COR-L47 (cell line): ENCODE measurements around the gene GNG7.
"Not testable (repeated sequence)": the region's sequence is repeated elsewhere in the genome, so short reads cannot be mapped to it uniquely, and the experiment has no call there.

Source experiments
- DNase-seq: peaks from one replicate; lab custom pipeline; 2025; lab: John Stamatoyannopoulos, UW

Gene GNG7

DNA sequence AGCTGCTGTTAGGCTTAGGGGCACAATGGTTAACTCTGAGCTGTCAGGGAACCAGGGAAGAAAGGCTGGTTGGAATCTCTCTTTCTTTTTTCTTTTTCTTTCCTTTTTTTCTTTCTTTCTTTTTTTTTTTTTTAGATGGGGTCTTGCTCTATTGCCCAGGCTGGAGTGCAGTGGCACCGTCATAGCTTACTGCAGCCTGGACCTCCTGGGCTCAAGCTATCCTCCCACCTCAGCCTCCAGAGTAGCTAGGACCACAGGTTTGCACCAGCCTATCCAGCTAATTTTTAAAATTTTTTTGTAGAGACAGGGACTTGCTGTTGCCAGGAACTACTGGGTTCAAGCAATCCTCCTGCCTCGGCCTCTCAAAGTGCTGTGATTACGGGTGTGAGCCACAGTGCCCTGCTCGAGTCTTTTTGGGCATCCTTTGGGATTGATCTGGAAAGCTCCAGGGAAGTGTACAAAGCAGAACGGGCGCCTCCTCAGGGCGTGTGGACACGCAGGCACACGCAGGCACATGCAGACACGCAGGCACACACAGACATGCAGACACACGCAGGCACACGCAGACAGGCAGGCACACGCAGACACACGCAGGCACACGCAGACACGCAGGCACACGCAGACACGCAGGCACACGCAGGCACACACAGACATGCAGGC lies 127.4 kb downstream of the GNG7 start:
- no peak for DNase-seq

DNA sequence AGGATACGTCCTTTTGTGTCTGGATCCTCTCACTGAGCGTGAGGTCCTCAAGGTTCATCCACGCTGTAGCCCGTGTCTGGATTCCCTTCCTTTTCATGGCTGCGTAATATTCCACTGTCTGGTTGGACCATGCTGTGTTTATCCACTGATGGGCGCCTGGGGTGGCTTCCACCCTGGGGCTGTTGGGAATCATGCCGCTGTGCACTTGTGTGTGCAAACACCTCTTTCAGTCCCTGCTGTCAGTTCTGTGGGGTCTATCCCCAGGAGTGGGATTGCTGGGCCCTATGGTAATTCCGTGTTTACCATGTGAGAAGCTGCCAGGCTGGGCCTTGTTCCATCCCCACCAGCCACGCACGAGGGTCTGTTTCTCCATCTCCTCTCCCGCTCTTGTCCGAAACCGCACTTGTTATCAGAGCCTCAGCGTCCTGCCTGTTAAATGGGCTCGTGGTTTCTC lies 128.0 kb downstream of the GNG7 start:
- no peak for DNase-seq

DNA sequence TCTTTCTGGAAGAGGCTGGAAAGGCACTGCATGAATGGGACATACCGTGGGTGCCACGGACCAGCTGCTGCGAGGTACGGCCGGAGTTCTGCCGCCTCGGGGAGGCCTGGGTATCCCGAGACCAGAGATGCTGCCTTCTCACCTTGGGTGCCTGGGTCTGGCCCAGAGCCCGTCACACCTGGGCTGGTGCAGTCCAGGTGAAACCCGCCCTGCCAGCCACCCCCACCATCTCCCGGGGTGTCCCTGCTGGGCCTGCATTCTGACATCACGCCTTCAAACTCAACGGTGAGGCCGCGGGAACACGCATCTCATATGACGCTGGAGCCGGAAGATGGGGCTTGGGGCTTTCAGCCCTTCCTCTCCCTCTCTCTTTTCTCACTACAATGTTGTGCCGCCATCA lies 128.6 kb downstream of the GNG7 start:
- no peak for DNase-seq

DNA sequence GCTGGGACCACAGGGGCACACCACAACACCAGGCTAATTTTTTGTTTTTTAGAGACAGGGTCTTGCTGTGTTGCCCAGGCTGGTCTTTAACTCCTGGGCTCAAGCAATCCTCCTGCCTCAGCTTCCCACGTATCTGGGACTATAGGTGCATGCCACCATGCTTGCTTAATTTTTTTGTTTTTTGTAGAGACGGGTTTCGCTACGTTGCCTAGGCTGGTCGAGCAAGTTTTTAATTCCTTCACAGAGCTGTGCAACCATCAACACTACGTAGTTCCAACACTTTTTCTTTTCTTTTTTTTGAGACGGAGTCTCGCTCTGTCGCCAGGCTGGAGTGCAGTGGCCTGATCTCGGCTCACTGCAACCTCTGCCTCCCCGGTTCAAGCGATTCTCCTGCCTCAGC lies 130.3 kb downstream of the GNG7 start:
- not testable (repeated sequence) for DNase-seq

DNA sequence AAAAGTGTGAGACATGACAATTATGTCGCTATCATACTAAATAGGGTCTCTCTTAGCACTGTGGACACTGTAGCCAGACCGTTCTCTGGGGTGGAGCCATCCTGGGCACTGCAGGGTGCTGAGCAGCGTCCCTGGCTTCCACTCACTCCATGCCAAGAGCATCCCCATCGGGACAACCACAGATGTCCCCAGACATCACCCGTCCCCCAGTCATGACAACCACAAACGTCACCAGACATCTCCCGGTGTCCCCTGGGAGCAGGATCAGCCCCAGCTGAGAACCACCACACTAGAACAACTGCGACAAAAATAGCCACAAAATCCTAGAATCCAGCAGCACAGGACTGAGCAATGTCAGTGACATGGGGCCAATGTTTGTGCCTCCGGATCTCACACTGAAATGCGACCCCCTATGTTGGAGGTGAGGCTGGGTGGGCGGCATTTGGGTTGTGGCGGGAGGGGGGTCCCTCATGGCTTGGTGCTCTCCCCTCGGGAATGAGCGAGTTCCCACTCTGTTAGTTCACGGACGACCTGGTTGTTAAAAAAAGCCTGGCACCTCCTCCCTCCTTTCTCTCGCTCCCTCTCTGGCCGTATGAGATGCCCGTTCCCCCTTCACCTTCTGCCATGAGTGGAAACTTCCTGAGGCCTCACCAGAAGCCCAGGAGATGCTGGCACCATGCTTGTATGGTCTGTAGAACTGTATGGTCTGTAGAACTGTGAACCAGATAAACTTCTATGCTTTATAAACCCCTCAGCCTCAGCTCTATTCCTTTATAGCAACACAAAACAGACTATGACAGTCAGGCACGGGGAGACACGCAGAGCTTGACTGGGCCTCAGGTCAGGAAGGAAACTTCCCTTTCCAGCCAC lies 132.7 kb downstream of the GNG7 start:
- no peak for DNase-seq

DNA sequence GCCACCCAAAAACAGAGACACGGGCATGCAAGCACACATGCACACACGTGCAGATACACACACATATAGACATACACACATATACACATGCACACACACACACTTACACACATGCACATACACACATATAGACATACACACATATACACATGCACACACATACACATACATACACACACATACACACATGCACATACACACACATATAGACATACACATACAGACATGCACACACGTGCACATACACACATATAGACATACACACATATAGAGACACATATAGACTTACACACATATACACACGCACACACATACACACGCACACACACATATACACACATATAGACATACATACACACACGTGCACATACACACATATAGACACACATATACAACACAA lies 134.5 kb downstream of the GNG7 start:
- no peak for DNase-seq

DNA sequence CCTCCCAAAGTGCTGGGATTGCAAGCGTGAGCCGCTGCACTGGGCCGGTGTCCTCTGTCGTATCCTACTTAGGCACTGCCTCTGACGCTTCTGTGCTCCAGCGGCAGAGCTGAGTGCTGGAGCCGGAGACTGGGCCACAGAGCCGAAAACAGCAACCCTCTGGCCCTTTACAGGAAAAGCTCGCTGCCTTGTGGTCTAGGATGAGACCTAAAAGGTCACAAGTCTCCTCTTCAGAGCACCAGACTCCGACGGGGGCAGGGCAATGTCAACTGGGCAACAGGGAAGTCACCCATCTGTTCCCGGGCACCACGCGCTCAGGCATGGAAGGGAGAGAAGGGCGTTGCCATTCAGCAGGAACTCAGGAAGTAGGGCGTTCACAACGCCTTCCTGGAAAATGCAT lies 134.9 kb downstream of the GNG7 start:
- DNase-seq: no peak

DNA sequence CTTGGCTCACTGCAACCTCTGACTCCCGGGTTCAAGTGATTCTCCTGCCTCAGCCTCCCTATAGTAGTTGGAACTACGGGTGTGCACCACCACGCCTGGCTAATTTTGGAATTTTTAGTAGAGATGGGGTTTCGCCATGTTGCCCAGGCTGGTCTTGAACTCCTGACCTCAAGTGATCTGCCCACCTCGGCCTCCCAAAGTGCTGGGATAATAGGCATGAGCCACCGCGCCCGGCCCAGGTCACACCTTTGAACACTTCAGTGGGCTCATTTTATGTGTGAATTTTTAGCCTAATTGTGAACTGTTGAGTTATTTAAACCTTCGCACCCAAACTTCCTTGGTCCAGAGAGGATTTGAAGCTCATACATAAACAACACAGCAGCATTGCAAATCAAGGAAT lies 138.9 kb downstream of the GNG7 start:
- not testable (repeated sequence) for DNase-seq

DNA sequence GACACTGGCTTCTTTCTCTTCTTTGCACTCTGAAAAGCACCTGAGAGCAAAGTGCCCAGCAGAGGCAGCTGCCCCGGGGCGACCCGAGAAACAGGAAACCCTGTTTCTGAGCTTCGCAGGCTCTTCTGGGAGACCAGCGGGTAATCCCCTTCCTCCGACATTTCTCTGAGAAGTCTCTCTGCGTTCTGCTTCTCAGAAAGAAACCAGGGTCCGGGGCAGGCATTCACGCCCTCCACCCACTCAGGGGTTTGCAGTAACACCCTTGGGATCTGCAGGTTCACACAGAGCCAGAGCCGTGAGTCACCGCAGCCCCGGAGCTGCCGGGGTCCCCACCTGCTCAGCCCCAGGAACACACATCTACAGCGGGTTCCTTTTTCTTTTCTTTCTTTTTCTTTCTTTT lies 140.6 kb downstream of the GNG7 start:
- no peak for DNase-seq

DNA sequence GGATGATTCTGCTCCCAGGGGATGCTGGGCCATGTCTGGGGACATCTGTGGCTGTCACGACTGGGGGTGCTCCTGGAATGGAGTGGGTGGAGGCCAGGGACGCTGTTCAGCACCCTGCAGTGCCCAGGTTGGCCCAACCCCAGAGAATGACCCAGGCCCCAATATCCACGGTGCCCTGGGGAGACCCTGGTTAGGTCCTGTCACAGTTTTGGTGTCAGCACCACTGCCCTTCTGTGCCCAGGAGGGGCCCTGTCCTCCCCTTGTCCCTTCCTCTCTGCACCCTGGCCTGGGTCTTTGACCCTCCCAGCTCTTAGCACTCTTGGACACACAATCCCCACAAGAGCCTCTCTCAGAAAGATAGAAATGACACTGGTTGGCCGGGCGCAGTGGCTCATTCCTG lies 141.3 kb downstream of the GNG7 start:
- DNase-seq: no peak

DNA sequence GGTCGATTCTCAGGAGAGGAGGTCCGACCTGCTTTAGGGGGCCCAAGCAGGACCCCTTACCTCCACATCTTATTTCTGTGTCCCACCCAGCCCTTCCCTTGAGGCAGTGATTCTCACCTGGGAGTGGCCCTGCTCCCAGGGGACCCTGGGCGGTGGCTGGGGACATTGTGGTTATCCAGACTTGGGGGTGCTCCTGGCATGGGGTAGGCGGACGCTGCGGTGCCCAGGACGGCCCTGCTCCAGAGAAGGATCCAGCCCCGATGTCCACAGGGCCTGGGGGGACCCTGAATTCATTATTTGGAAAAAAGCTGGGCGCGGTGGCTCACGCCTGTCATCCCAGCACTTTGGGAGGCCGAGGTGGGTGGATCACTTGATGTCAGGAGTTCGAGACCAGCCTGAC lies 142.1 kb downstream of the GNG7 start:
- no peak for DNase-seq

DNA sequence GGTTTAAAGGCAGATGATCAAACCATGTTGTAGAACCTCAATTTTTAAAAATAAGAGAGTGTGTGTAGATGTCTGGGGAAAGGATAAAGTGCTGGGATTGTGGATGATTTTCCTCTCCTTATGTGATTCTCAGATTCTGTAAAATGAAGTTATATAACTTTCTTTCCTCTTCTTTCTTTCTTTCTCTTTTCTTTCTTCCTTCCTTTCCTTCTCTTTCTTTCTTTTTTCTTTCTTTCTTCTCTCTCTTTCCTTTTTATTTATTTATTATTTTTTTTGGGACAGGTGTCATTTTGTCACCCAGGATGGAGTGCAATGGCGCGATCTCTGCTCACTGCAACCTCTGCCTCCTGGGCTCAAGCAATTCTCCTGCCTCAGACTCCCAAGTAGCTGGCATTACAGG lies 144.0 kb downstream of the GNG7 start:
- DNase-seq: no peak

DNA sequence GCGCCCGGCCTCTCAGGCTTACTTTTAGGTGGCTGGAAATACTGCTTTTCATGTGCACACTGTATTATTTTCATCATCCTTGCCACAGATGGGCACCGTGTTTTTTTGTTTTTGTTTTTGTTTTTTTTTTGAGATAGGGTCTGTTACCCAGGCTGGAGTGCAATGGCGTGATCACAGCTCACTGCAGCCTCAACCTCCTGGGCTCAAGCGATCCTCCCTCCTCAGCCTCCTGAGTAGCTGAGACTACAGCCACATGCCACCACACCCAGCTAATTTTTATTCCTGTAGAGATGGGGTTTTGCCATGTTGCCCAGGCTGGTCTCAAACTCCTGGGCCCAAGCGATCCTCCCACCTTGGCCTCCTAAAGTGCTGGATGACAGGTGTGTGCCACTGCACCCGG lies 144.4 kb downstream of the GNG7 start:
- DNase-seq: not testable (repeated sequence)

DNA sequence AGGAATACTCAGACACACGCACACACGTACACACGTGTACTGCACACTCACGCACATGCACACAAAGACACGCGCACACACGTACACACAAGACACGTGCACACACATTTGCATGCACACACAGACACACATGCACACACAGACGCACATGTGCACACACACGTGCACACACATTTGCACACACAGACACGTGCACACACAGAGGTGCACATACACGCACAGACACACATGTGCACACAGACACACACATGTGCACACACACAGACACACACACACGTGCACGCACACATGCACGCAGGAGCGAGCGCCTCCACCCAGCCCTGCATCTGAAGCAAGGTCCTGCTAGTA lies 145.4 kb downstream of the GNG7 start:
- DNase-seq: no peak

DNA sequence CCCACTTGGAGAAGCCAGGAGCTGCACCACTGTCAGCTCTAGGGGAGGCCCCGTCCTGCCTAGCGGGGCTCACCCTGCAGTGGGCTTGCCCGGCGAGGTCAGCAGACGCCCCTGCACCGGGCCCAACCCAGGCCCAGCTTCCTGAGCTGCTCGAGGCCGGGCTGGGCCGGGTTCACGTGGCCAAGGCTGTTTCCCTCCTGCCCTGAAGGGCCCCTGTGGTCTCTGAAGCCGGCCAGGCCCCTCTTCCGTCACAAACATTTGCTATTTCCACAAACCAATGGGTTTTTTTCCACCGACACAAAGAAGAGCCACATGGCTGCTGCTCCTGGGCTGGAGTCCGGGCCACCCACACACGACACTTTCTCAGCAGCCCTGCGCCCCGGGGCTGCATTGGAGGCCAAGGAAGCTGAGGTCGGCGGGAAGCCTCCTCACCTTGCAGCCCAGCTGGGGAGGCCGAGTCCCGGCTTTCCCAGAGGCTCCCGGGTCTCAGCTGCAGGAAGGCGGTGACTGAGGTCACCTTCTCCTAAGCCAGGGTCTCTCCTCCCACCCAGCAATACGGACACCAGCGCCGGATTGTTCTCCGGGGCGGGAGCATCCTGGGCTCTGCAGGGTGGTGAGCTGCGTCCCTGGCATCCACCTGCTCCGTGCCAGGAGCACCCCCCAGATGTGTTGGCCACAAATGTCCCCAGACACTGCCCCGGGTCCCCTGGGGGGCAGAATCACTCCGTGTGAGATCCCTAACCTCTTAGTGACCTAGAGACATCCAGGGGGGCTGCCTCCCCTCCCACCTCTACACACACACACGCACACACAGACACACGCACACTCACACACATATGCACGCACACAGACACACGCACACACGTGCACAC lies 146.0 kb downstream of the GNG7 start:
- DNase-seq: no peak

DNA sequence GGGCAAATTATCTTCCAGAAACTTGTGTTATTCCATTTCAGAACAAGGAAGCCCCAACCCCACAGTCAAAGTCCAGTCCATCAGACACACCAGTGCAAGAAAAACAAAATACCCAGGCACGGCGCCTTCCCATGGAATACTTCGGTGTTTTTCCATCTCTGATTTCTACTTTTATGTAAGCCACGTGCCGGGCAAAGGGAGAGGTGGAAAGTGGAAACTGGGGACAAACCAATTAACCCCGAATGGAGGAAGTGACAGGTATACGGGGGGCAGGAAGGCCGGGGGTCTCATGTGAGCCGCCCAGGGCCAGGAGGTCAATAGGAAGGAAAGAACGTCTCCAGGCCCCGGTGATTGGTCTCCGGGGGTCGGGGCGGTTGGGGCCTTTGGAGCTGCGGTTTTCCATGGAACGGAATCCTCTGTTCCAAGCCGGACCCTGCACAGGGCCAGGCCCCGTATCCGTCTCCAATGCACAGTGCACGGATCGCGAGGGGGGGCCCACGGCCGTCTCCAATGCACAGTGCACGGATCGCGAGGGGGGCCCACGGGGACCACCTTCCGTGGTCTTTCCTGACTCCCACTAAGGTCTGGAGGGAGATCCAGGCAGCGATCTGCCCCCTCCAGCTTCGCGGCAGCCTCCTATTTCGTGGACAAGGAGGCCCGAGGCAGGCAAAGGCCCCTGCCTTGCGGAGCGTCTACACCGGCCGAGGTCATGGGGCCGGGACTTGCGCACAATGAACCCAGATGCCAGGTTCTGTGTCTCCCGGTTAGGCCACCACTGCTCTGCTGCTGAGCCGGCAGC lies 146.9 kb downstream of the GNG7 start:
- no peak for DNase-seq

DNA sequence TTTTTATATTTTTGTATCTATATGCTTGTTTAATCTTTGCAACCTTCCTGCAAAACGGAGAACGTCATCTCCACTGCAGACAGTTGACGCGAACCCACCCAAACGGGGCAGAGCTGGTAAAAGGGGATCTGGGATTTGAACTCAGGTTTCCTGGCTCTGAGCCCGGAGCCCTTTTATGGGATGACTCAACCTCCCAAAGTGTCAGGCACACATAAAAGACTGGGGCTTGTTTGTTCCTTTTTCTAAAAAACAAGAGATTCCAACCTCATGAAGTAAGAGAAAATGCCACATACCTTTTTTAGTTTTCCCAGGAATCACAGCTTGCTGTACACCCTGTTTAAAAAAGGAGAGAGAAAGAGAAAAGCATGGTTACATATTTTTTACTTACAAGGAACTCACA lies 147.6 kb downstream of the GNG7 start:
- no peak for DNase-seq

DNA sequence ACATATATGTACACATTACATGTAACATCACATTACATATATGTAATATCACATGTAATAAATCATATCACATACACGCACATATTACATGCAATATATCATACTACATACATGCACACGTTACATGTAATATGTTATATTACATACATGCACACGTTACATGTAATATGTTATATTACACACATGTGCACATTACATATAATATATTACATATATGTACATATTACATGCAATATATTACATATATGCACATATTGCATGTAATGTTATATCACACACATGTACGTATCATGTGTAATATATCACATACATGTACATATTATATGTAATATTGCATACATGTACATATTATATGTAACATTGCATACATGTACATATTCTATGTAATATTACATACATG lies 149.0 kb downstream of the GNG7 start:
- DNase-seq: no peak

DNA sequence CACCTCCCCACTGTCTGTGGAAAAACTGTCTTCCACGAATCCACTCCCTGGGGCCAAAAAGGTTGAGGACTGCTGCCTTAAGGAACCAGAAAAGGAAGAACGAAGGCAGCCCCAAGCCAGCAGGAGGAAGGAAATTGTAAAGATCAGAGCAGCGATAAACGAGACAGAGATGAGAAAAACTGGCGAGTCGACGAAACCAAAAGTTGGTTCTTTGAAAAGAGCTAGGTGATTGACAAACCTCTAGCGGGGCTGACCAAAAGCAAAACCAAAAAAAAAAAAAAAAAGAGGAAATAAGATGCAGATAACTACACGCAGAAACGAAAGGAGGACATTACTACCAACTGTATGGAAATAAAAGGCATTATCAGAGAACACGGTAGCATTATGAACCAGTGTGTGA lies 149.6 kb downstream of the GNG7 start:
- DNase-seq: no peak

DNA sequence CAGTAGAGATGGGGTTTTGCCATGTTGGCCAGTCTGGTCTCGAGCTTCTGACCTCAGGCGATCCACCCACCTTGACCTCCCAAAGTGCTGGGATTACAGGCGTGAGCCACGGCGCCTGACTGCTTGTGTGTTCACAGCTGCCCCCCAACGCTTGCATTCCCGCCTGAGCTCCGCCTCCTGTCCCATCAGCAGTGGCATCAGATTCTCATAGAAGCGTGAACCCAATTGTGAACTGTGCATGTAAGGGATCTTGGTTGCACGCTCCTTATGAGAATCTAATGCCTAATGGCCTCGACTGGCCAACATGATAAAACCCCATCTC lies 150.7 kb downstream of the GNG7 start:
- no peak for DNase-seq

DNA sequence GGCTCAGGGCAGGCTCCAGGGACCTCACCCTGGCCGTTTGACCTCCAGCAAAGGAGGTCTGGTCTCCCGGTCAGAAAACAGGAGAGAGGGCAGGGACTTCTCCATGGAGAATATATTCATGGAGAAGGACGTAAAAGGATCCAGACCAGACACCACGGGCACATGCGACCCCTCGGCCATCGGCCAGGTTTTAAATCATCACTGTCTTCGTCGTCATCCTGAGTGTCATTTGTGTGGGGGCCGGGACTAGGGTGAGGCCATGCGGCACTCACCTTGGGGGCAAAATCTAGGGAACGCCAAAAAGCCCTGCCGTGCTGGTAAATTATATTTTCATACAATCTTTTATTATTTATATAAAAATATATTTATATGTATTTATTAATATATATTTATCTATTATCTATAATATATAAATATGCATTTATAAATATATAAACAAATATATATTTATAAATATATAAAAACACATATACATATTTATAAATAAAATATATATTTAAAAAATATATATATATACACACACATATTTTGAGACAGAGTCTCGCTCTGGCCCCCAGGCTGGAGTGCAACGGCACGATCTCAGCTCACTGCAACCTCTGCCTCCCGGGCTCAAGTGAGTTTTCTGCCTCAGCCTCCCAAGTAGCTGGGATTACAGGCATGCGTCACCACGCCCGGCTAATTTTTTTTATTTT lies 151.2 kb downstream of the GNG7 start:
- no peak for DNase-seq
